Activated T-cell treated with anti-CD3 and anti-CD28 coated beads for 48 hours (primary cell): ENCODE data around the gene BEST4.
A peak's percentile ranks its signal among the peaks of the same experiment; 100 is the strongest.
"Not testable (repeated sequence)": the region's sequence is repeated elsewhere in the genome, so short reads cannot be mapped to it uniquely, and the experiment has no call there.

Experiments
- DNase-seq: peaks from one replicate; pipeline ENCODE4 v3.0.0-alpha.2; 2020; ENCODE audit warnings: low read depth

The BEST4 gene

DNA sequence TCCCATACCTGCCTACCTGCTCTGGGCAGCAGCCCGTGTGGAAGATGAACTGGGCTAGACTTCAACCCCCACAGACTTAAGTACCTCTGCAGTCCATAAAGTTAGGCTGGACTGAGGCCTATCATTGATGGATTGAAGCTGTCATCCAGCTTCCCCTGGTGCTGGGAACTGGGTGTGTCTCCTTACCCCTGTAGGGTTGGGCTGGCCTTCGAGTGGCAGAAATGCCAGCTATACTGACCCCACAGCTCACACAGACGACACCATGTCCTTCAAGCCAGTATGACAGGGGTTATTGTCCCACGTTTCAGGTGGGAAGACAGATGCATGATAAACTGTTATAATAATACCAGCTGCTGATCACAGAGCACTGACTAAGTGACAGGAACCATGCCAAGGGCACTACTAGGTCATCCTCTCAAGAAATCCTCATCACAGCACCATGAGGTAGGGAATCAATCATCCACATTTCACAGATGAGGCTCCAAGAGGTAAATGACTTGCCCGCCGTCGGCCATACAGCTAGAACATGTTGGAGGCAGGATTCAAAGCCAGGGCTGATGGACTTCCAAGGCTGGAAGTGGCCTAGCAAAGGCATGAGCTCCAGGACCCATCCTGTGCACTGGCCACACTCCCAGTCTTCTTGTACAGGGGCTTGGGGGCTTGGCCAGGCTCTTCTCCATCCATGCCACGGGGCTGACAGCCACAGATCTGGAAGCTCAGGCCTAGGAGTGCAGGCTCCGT is at the start of gene BEST4:
TSS of gene BEST4 (minus strand) at position 51 of the 741 bp plus-strand sequence. CDS start 465 bp downstream, outside the sequence.
- no peak for DNase-seq

DNA sequence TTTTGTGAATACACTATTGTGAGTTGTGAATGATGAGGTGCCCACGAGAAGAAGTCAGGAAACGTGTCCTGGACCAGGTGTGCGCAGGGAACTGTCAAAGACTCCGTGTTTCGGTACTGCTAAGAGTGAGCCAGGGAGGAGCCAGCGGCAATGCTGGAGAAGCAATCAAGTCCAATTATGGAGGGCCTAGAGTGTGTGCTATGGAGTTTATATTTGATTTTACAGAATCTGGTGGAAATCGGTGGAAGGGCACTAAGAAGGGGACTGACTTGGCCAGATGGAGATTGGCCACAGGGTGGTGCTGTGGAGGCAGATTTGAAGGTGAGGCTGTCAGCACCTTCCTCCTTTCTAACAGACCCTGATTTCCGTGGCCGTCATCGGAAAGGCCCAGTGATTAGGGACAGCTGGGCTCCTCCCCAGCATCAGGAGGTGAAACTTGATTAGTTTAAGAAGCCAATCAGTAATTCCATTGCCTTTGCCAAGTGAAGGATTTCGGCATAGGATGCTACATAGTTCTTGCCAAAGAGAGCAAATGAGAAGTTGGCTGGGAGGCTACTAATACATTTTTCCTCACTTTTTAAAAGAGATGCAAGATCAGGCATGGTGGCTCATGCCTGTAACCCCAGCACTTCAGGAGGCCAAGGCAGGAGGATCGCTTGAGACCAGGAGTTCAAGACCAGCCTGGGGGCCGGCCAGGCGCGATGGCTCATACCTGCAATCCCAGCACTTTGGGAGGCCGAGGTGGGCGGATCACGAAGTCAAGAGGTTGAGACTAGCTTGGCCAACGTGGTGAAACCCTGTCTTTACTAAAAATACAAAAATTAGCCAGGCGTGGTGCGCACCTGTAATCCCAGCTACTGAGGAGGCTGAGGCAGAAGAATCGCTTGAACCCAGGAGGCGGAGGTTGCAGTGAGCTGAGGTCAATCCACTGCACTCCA is 48.0 kb upstream of the BEST4 start:
- peak; percentile 82 for DNase-seq

DNA sequence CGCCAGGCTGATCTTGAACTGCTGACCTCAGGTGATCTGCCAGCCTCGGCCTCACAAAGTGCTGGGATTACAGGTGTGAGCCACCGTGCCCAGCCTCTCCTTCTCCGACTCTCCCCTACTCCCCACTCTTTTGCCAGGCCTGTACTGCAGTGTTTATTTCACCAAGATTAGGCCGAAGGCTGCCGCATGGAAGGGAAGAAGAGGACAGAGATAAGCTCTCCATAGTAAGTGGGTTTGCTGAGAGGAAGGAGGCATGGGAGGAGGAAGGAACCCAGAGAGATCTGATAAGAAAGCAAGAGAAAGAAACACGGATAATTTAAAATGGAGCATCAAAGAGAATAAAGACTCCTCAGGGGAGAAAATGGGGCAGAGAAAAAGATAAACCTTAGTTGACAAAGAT is 46.4 kb upstream of the BEST4 start:
- no peak for DNase-seq

DNA sequence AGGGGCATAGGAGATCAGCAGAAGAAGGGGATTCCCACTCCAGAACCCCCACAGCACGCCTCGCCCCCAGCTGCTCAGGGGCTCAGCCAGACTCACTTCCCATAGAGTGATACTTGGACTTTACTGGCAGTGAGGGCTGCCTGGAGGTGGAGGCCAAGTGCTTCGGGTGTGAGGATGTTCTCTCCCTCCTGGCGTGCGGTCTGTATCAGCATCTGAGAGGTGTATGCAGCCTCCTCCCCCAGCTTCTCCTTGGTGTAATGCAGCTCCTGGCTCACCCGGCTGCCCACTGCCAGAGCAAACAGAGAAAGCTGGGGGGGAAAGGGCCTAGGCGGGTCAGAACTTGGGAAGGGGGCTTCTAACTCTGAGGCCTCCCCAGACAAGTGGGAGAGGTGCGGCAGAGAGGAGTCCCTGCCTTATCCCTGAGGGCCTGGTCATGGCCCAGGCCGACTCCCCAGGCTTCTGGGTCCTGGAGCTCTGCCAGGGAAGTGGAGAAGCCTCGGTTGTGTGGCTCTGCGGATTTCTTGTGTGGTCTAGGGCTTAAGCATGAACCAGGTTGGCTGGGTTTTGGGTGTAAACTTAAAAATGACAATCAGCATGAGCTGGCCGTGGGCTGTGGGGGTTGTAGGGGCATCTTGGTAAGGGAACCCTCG is 44.2 kb upstream of the BEST4 start:
- no peak for DNase-seq

DNA sequence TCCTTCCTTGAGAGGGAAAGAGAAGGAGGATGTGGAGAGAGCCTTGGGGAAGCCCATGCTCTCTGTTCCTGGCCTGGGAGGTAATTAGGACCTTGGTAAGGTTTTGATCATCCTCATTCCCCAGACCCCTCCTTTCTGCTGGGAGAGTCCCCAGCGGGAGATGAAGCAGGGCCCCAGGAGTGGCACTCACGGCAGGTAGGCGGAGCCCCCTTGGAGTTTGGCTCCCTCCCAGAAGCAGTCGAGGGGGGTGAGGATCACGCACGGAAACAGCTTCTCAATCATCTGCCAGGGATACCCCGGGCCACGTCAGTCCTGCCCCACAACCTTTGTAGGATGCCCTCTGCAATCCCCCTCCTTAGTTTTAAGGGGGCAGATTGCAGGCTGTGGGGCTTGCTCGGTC is 43.5 kb upstream of the BEST4 start:
- no peak for DNase-seq

DNA sequence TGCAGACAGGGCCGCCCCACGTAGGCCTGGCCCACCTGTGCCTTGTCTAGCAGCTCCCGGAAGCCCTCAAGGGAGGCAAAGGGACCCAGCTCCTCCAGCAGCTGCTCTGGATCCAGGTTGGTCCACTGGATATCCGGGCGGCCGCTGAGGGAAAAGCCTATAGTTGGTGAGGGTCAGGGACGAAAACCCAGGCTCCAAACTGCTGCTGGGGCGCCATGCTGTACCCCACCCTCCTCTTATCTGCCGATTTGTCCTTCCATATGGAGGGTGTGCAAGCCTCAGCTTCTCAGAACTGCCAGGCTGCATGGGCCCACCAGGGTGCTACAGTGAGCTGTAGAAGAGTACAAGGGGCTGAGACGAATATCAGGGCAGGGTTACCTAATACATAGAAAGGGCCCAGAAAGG is 42.9 kb upstream of the BEST4 start:
- DNase-seq, result no peak

DNA sequence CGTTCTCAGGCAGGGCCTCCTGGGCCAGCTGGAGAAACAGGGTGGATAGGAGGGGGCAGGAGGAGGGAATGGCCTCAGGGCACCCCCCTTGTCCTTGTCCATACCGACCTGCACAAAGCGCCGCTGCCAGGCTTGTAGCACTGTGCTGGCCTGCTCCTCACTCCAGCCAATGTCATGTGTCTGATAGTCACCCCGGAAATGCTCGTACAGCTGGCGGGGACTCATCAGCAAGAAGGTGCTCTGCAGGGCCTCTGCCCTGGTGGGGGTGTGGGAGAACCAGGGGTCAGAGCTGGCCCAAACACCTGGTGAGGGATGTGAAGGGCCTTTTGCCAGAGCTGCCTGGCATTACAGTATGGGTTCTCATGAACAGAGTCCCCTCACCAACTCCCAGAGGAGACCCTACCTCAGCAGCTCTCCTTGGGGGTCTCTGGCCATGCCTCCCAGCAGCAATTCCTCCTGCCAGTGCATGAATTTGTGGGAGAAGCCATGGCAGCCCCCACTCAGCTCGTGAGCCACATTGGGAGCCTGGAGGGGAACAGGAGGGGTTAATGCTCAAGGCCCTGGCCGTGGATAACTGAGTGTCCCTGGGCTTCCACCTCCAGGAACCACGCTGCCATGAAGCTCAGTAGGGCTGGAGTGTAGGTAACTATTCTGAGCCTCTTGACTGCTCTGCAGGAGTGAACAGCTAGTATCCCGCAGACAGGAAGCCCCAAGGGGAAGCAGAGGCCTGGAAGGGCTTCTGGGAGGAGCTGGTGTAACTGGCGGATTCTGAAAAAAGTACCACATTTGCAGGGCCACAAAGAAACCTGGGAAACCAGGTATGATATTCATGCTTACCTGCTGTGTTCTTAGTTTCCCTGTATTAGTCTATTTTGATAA is 41.8 kb upstream of the BEST4 start:
- DNase-seq, result no peak

DNA sequence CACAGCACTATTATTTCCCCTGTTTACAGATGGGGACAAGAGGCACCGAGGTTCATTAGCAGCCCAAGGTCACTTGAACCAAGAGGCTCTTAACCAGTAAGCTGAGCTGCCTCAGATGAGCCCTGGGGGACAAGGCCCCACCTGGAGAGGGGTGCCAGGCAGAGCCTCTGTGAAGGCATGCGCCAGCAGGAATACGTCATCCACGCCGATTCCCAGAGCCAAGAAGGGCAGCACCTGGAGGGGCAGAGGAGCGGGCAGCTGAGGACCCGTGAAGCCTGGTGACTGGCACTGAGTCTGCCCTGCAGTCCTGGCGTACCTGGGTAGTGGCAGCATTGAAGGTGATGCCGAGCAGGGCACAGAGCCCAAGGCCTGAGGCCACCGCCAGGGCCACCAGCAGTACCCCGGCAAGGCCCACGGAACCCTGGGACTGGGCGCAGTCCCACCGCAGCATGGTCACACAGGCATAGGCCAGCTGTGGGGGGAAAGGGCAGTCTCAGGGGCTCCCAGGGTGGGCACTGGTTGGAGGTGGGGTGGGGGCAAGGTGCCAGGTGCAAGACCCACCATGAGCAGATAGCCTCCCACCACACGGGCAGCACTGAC is 41.0 kb upstream of the BEST4 start:
- DNase-seq, result no peak

DNA sequence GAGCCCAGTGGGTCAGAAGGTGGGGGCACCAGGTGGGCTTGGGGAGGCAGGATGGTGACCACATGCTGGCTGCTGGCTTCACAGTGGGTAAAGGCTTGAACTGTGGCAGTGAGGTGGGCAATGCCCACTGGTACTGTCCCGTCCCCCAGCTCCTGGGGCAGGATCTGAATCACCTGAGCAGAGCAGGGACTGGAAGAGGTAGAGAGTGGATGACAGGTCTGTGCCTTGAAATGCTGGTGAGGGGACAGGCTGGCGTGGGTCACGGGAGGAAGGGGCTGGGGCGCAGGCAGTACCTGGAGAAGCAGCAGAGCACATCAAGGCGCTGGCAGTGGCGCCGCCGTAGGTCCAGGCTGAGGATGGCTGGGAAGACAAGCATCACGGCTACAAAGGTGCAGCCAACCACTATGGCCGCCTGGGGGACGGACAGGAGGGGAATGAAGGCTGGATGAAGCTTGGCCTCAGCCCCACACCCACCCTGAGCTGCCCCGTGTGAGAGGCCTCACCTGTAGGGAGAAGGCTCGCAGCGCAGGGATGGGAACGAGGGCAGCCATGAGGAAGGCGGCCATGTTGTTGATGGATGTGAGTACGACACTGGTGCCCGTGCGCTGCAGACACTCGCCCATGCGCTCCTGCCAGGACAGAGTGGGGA is 40.2 kb upstream of the BEST4 start:
- no peak for DNase-seq

DNA sequence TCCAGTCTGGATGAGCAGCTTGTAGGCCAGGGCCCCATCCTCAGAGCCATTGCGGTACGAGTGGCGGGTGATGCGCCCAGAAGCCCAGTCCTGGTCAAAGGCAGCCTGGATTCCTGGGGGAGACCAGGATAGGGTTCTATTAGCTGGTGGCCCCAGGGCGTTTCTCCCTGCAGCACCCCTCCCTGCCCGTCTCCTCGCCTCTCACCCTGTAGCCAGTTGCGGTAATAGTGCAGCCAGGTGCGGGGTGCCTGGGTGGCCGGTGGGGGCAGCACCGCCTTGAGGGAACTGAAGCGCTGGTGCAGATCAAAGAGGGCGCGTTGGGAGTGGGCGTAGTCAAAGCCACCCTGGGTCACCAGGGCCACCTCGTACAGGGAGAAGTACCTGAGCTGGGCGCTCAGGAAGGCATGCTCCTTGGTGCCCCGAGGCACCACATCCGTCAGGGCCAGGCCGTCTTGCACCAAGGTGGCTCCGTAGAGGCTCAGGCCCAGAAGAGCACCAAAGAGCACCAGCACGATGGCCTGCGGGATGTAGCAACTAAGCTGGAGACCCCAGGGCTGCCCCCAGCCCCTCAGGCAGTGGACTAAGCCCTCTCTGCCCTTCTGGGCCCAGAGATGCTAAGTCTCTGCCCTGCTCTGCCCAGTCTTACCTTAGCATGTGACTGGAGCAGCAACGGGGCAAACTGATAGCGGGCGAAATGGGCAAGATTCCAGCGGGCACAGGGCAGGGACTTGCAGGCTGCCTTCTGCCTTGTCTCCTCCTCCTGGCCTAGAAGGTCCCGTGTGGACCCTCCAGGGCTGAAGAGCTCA is 39.4 kb upstream of the BEST4 start:
- no peak for DNase-seq

DNA sequence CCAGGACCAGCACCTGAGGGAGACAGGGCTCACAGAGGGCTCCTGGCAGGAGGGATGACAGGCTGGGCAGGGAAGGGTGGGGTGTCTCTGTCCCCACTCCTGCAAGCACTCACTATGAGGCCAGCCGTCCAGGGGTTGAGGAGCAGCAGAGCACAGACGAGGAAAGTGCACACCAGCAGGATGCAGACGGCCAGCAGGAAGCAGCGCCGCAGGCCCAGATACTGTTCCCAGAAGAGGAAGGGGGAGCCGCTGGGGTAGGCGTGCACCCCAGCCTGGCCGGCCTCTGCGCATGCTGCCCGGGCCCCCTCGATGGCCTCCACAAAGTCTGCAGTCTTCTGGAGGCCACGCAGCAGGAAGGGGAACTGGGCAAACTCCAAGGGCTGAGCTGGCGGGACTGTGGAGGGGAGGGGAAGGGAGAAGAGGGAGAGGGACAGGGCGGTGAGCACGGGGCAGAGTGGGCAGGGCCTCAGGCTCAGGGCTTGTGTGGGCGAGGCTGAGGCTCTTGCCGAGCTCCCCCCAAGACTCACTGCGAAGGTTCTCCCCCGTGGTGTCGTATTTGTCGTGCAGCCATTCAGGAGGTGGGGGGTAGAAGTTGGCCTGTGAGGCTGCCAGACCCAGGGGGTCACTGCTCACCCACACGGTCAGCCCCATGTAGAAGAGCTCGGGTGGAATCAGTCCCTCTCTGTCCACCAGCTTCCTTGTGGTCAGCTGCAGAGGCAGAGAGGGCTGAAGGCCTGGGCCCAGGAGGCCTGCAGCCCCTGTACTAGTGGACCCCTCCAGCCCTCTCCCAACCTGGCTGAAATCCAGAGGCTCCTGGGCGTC is 38.6 kb upstream of the BEST4 start:
- DNase-seq, result no peak

DNA sequence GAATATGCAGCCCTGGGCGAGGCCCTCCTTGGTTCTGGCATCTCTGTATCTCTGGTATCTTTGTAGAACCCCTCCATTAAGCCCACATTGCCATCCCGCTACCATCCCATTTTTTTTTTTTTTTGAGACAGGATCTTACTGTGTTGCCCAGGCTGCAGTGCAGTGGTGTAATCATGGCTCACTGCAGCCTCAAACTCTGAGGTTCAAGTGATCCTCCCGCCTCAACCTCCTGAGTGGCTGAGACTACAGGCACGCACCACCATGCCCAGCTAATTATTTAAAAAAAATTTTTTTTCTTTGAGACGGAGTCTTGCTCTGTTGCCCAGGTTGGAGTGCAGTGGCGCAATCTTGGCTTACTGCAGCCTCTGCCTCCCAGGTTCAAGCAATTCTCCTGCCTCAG is 36.4 kb upstream of the BEST4 start:
- DNase-seq, result not testable (repeated sequence)

DNA sequence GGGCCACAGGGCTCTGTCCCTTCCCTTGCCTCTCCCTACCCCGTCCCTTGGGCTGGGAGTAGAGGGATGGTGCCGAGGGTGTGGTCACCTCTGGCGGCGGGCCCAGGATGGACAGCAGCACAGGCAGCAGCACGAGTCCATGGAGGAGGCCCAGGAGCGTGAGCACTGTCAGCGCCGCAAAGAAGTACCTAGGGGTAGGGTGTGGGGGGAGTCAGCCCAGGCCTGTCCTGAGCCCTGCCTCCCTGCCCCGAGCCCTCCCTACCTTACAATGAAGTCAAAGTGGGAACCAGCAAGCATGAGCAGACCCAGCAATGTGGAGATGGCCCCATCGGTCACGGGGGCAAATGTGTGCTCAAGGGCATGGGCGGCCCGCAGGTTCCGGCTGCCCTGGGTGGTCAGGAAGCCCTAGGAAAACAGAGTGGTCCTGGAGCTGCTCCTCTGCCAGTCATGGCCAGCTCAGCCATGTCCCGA is 35.0 kb upstream of the BEST4 start:
- DNase-seq, result no peak

DNA sequence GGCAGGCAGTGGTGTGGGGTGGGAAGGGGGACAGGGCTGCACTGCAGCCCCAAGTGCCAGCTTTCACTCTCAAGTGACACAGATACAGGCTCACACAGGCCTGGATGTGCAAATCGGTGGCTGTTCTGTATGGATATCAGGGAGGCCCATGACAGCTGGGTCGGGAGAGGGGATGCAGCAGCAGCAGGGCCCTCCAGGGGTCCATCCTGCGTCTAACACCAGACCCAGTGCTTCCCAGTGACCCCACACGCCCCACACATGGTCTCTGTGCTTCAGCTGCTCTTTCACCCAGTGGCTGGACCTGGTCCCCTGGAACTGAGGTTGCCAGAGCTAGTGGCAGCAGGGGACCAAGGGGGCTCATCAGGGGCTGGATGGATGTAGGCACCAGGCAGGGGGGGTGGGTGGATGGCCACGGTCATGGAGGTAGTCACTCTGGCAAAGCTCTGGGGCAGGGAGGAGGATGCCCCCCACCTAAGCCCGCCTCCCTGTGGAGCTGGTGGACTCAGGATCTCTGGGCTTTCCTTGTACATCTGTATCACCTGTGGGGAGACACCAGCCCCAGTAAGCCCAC is 34.2 kb upstream of the BEST4 start:
- DNase-seq, result no peak

DNA sequence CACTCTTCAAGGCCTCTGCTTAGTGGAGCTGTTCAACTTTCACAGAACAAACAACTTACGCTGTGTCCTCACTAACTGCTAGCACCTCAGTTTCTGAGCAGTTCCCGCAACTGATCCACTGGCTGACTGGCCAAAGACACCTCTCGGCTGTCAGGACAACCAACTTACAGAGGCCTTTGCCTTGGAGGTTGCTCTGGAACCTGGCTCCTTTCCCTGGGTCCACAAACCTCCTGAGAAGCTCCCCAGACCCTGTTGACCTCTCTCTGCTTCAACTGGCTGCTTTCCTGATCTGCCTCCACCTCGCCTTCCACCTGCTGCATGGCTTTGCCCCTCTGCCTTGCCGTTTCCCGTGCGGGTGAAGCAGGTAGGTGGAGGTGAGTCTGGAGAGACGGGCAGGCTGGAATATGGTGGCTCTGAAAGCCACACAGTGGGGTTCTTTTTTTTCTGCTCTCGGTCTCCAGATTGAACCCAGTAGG is 33.3 kb upstream of the BEST4 start:
- DNase-seq, result no peak

DNA sequence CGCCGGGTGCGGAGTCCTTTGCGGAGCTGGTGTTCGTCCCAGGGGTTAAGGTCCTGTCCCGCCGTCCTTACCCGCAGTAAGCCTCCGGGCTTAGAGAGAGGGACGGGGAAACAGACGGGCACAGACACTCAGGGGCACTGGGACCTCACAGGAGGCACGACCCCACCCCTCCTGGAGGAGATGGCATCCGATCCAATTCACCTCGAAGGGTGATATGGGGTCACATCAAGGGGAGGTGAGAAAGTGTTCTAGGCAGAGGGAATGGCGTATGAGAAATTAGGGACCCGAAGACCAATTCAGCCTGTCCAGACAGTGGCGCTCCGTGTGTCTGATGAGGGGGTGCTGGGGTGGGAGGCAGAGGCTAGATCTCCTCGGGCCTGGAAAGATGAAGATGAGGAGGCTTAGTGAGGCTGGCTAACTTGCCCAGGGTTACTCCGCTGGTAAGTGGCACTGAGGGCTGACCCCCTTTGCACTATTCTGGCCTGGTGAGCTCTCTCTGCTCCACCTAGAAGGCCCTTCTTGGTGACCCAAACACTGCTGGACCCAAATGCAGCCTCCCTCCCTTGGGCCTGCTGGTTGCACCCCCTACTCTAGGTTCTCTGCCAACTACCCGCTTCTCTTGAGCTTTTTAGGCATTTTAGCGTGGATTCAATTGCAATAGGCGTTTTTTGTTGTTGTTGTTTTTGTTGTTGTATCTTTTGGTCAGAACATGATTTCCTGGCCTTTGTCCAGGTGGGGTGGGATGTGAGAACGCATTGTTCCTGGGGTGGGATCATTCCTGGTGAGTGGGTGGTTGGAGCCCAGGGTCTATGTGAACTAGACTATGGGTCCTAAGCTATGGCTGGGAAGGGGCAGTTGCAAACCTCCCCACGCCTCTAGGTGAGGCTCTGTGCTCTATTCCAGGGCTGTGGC is 32.6 kb upstream of the BEST4 start:
- DNase-seq, result no peak

DNA sequence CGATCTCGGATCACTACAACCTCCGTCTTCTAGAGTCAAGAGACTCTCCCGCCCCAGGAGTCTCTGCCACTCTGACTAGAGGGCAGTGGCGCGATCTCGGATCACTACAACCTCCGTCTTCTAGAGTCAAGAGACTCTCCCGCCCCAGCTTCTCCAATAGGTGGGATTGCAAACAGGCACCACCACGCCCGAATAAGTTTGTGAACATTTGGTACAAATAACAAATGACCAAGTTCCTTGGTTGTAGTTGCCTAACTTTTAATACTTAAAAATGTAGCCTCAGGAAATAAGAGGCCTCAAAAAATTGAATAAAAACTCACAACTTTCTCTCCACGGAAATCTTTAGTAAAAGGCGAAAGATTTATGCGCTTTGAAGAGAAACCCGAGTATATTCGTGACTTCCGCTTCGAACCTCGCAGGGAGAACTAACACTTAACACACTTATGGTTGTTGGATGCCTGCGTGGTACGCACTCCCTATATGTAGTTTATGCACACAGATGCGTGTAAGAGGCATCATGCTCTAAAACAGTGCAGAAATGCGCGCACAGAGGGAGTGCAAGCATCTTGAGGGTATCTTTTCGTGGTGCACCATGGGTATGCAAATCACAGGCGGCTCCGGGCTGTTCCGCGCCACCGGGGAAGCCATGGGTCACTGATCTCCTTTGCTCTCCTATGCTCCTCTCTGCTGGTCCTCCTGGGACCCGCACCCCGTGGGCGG is 31.8 kb upstream of the BEST4 start:
- DNase-seq, result peak; percentile 75
